H1 (cell line): ENCODE data around the gene SS18L1. TPM values are rescaled to one million over a fixed set of nuclear protein-coding genes. Genes with fewer than 3 reads are reported as not detected.

Experiments used
- BACH1 ChIP-seq: IDR thresholded peaks from 2 replicates; pipeline ENCODE4 v1.6.1; 2012; ENCODE audit warnings: low read length, improper control_type of control experiment
- CTCF ChIP-seq, 3 experiments: IDR thresholded peaks; 1 replicate in 2 of 3; 2 replicates in 1 of 3; pipeline versions ENCODE4 v1.5.1 to v1.6.1; 2011; ENCODE audit warnings: low read length in 3 of 3, mild to moderate bottlenecking in 3 of 3, inconsistent platforms in 2 of 3, low read depth in 1 of 3, moderate library complexity in 1 of 3; ENCODE audit not compliant: insufficient read depth in 1 of 3; ENCODE audit errors: control extremely low read depth in 1 of 3
- EZH2 ChIP-seq: fragments of 200-600 bp; sonication (generic); IDR thresholded peaks from 2 replicates; pipeline ENCODE4 v1.7.1; 2012; ENCODE audit warnings: low read depth, mild to moderate bottlenecking, moderate library complexity, low read length, inconsistent platforms; ENCODE audit not compliant: severe bottlenecking
- POLR2A ChIP-seq, 2 experiments: IDR thresholded peaks; 1 replicate in 1 of 2; 2 replicates in 1 of 2; pipeline ENCODE4 v1.6.1; 2011; ENCODE audit warnings: low read depth in 2 of 2, low read length in 2 of 2, mild to moderate bottlenecking in 2 of 2; ENCODE audit errors: control extremely low read depth in 1 of 2
- SIN3A ChIP-seq, 2 experiments: IDR thresholded peaks in 1 of 2; conservative IDR thresholded peaks in 1 of 2; 2 replicates each; pipeline ENCODE4 v1.6.1; 2011 to 2012; ENCODE audit warnings: low read length in 2 of 2, improper control_type of control experiment in 1 of 2, low read depth in 1 of 2, mild to moderate bottlenecking in 1 of 2
- SIRT6 ChIP-seq: IDR thresholded peaks from one replicate; pipeline ENCODE4 v1.7.1; 2012; ENCODE audit warnings: low read length, inconsistent platforms
- polyA plus RNA-seq, 7 experiments: library from polyadenylated mRNA; depleted of rRNA in 3 of 7; stranded (reverse) in 5 of 7; unstranded in 2 of 7; fragments of >200 nt in 5 of 7; fragments of 200-250 nt in 2 of 7; gene quantifications; 1 replicate in 5 of 7; 2 replicates in 1 of 7; 4 replicates in 1 of 7; pipeline versions ENCODE4 v1.2.1 to v1.2.3, GENCODE V29; 2011 to 2013; ENCODE audit warnings: missing spikeins in 2 of 7, mixed read lengths in 2 of 7
- total RNA-seq: library from RNA; stranded (reverse); fragmentation: NEBNext Ultra II Directional; extraction: Animal tissue kit (Norgen Biotek cat#: 25700); gene quantifications from 2 replicates; pipeline ENCODE4 v1.2.1, GENCODE V29; 2021

The SS18L1 gene
- total and polyA plus RNA-seq, 2 of the 8 experiments (the other 6 are each of a cell fraction or from before 2014, with no cell fraction given): 28.4 to 29.7 TPM

DNA sequence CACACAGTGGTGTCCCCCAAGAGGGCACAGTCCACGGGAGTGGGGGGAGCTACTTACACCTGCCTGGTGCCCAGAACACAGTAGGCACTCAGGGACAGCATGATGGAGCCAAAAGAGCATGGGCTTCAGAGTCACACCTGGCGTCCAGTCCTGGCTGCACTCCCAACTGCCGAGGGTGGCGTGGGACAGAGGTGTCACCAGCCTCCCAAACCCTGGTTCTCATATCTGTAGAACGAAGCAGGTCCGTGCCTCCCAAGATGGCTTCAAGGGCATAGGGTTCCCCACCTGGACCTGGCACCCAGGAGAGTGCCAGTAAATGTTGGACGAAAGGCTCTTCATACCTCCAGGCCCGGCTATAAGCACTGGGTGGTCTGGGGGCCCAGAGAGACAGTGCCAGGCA is 67.6 kb downstream of the SS18L1 start (continued):
- TF ChIP-seq SIN3A (conservative IDR thresholded peaks at IDR 0.05 in 1 of 2, IDR thresholded peaks at IDR 0.05 in 1 of 2; ENCODE audit: low read depth in 1 of 2, low read length in 2 of 2) (no peak), POLR2A (IDR thresholded peaks at IDR 0.05; ENCODE audit: control extremely low read depth in 1 of 2, low read depth in 2 of 2, low read length in 2 of 2) (no peak), BACH1 (no peak), EZH2 (no peak), SIRT6 (no peak), CTCF (IDR thresholded peaks at IDR 0.05; ENCODE audit: control extremely low read depth in 1 of 3, insufficient read depth in 1 of 3, low read depth in 1 of 3, low read length in 3 of 3) (no peak)
